Mucosa of descending colon (tissue), 3 donors: Measurements from ENCODE around the gene KLHDC1. TPM values are rescaled to one million over a fixed set of nuclear protein-coding genes. Genes with fewer than 3 reads are reported as not detected.
"Not testable (repeated sequence)": the region's sequence is repeated elsewhere in the genome, so short reads cannot be mapped to it uniquely, and the experiment has no call there.

ENCODE experiments used
- ATAC-seq: fragments of 200-7000 bp; cut with Tn5 transposase; one replicate; pipeline ENCODE4 v1.9.1; 2020; ENCODE audit warnings: mild to moderate bottlenecking, moderate library complexity
- DNase-seq, 3 donors: peaks; one replicate each; pipeline ENCODE4 v3.0.0-alpha.2; 2020
- H3K36me3 ChIP-seq: fragments of 200-600 bp; one replicate; pipeline ENCODE4 v1.8.0; 2021; ENCODE audit warnings: low read depth, mild to moderate bottlenecking
- H3K4me1 ChIP-seq: fragments of 200-600 bp; one replicate; pipeline ENCODE4 v1.8.0; 2021; ENCODE audit warnings: low read depth, mild to moderate bottlenecking
- H3K4me3 ChIP-seq: fragments of 200-600 bp; one replicate; pipeline ENCODE4 v1.8.0; 2021; ENCODE audit warnings: mild to moderate bottlenecking
- H3K9me3 ChIP-seq: fragments of 200-600 bp; one replicate; pipeline ENCODE4 v1.8.0; 2021; ENCODE audit warnings: mild to moderate bottlenecking
- intact Hi-C, 2 donors: fragments of 100-400 bp; cut with DNase I in 1 of 2; cut with micrococcal nuclease in 1 of 2; formaldehyde crosslinking; loops; one replicate each; pipeline versions ENCODE4 v1.11.0 to v1.11.1; 2022; cut with DNase I, micrococcal nuclease
- total RNA-seq, 3 donors: library from RNA; stranded (reverse); fragmentation: NEBNext Ultra II Directional in 2 of 3; extraction: Animal tissue kit (Norgen Biotek cat#: 25700) in 2 of 3; gene quantifications; one replicate each; pipeline versions ENCODE4 v1.2.1 to v1.2.4, GENCODE V29; 2021 to 2023
- TF ChIP-seq, protein P1 (sequence below): fragments of 200-600 bp; IDR thresholded peaks from one replicate; pipeline ENCODE4 v1.8.0; 2022; ENCODE audit warnings: antibody characterized with exemption, mild to moderate bottlenecking
- donor health status: DM: no; HTN: no; CAD: no; lungs with moderate emphysema.
- donor health status: DM: no; HTN: no; CAD: no.
- donor health status: DM: no; HTN: yes; CAD: no.

Gene KLHDC1
- total RNA-seq, 3 donors from 2014 or later: 1.8 to 12.5 (median 2.7) TPM

DNA sequence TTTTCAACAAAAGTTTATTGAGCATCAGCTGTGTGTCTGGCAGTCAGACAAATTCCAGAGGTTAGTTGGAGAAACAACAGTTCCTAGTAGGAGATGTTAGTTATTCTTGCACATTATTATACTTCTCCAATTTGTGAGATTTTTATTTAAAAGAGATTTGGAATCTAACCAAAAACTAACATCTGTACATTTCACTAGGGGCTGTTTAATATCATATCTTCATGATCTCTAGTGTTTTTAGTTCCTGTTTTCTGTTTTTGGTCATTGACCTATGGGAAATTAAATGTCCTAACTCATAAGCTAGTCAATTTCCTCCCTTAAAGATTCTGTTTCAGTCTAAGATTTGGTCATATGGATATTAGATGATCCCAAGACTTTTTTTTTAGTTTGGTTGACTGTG, 40.9 kb downstream of the KLHDC1 start:
- no peaks in the 10 kb centered on the region for H3K36me3 ChIP-seq
- no peak for DNase-seq

DNA sequence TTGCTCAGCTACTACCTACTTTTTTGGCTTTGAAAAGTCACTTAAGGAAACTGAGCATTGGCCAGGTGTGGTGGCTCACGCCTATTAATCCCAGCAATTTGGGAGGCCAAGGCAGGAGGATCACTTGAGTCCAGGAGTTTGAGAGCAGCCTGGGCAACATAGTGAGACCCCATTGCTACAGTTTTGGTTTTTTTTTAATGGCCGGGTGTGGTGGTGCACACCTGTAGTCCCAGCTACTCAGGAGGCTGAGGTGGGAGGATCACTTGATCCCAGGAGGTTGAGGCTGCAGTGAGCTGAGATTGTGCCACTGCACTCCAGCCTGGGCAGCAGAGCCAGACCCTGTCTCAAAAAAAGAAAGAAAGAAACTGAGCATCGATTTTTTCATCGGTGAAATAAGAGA, 42.7 kb downstream of the KLHDC1 start:
- H3K4me3 ChIP-seq, H3K9me3 ChIP-seq, ATAC-seq, H3K4me1 ChIP-seq, DNase-seq, intact Hi-C loops, H3K36me3 ChIP-seq: not testable (repeated sequence)

More for the DNA sequence above, 40.9 kb downstream of the KLHDC1 start:
- intact Hi-C loops: no loop called here
- no peaks in the 10 kb centered on the region for H3K9me3 ChIP-seq
- ATAC-seq: no peak
- no peak overlapping the region for H3K4me3 ChIP-seq
- H3K4me1 ChIP-seq: no peaks in the 10 kb centered on the region
- TF ChIP-seq, protein P1, sequence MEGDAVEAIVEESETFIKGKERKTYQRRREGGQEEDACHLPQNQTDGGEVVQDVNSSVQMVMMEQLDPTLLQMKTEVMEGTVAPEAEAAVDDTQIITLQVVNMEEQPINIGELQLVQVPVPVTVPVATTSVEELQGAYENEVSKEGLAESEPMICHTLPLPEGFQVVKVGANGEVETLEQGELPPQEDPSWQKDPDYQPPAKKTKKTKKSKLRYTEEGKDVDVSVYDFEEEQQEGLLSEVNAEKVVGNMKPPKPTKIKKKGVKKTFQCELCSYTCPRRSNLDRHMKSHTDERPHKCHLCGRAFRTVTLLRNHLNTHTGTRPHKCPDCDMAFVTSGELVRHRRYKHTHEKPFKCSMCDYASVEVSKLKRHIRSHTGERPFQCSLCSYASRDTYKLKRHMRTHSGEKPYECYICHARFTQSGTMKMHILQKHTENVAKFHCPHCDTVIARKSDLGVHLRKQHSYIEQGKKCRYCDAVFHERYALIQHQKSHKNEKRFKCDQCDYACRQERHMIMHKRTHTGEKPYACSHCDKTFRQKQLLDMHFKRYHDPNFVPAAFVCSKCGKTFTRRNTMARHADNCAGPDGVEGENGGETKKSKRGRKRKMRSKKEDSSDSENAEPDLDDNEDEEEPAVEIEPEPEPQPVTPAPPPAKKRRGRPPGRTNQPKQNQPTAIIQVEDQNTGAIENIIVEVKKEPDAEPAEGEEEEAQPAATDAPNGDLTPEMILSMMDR: no peak

DNA sequence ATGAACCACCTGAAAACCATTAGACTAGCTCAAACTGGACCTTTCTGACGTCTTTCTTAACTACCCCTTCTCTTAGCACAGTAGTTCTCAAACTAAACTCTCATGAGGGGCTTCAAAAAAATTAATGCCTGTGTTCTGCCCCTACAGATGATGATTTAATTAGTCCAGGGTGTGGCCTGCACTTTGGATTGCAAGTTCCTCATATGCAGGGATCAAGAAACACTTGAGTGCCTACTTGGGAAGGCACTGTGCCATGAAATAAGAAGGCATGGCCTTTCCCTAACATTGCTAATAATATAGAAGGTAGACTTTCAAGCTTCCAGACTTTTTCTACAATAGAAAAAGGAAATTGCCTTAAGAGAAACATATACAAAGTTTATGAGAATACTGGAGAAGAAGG, 52.3 kb downstream of the KLHDC1 start:
- TF ChIP-seq, protein P1: no peak
- no peaks in the 10 kb centered on the region for H3K9me3 ChIP-seq
- DNase-seq (no peak), ATAC-seq (no peak)
- no peaks in the 10 kb centered on the region for H3K36me3 ChIP-seq
- H3K4me1 ChIP-seq: no peaks in the 10 kb centered on the region
- no peak overlapping the region for H3K4me3 ChIP-seq
- intact Hi-C loops: no loop called here

DNA sequence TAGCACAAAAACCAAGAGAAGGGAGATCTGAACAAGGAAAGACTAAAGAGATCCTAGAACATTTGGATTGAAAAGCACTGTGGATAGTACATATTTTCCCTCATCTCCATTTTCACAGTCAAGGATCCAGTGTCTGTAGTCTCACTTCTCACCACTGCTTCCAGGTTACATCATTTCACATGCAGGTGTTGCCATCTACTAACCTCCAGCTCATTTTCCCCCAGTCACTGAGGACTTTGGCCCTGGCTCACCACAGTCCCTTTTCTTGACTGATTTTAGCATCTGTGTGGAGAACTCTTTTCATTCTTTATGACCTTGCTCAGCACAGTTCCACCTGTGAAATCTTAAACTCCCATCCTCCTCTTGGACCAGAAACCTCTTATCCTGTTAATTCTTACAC, 53.6 kb downstream of the KLHDC1 start:
- DNase-seq, intact Hi-C loops, H3K4me1 ChIP-seq, H3K9me3 ChIP-seq, ATAC-seq, H3K36me3 ChIP-seq, H3K4me3 ChIP-seq: not testable (repeated sequence)

DNA sequence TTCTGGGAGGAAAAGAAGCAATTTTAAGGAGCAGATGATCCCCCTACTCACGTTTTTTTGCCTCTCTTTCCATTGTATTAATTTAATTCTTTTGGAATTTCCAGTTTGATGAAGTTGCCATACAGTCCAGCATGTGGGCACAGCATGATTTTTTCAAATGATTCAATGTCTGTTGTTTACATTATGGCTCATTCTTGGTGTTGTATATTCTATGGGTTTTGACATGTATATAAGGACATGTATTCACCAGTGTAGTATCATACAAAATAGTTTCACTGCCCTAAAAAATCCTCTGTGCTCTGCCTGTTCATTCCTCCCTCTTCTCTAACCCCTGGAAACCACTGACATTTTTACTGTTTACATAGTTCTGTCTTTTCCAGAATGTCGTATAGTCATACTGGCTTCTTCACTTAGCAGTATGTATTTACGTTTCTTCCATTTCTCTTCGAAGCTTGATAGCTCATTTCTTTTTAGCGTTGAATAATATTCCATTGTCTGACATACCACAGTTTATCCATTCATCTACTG, 61.7 kb downstream of the KLHDC1 start:
- H3K4me3 ChIP-seq: no peak overlapping the region
- H3K4me1 ChIP-seq: no peaks in the 10 kb centered on the region
- H3K9me3 ChIP-seq: no peaks in the 10 kb centered on the region
- DNase-seq (no peak), ATAC-seq (no peak)
- TF ChIP-seq, protein P1: no peak
- intact Hi-C loops: no loop called here
- no peaks in the 10 kb centered on the region for H3K36me3 ChIP-seq

DNA sequence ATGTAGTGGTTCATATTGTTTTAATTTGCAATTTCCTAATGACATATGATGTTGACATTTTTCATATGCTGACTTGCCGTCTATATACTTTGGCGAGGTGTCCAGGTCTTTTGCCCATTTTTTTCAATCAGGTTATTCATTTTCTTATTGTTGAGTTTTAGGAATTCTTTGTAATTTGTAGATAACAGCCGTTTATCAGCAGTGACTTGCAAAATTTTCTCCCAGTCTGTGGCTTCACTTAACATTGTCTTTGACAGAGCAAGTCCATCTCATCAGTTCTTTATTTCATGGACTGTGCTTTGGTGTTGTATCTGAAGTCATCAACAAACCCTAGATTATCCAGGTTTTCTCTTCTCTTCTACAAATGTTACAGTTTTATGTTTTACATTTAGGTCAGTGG, 62.5 kb downstream of the KLHDC1 start:
- no peak for DNase-seq

More for the DNA sequence above, 62.5 kb downstream of the KLHDC1 start:
- TF ChIP-seq, protein P1: no peak
- Histone ChIP-seq H3K9me3 (no peaks in the 10 kb centered on the region), H3K4me3 (no peak overlapping the region), H3K36me3 (no peaks in the 10 kb centered on the region), H3K4me1 (no peaks in the 10 kb centered on the region)
- ATAC-seq: no peak
- intact Hi-C loops: no loop called here
